GM10266 (cell line): Measurements from ENCODE around the gene ARHGAP6.

Source experiments
- DNase-seq: peaks from one replicate; pipeline ENCODE4 v3.0.0; 2012; ENCODE audit errors: extremely low spot score
- TF ChIP-seq, protein P1 (sequence below): IDR thresholded peaks from 2 replicates; pipeline ENCODE4 v1.5.1; 2012; ENCODE audit warnings: mild to moderate bottlenecking, low read depth; ENCODE audit not compliant: control insufficient read depth, insufficient read depth; ENCODE audit errors: missing control alignments

Gene ARHGAP6

DNA sequence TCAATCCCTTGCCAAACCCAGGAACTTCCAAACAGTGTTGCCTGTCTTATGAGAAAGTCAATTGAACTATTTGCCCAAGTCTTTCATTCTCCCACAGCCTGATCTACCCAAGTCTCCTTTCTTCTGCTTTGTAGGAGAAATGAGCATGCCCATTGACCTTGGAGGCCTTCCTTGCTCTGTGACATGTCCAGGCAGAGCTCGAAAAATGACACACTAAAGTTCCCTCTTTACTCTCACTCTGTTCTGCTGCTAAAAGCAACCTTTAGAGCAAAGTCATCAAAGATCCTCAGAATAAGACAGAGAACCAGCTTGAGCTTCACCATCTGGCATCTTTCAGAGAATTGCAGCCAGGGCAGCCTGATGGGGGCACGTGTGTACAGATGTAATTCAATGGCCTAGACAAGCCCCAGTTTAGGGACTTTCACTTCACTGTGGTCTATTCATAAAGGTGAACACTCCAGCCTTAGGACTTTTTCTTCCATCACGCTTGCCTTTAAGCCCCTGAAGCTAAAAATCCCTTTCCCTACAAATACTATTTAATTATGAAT is 236.1 kb downstream of the ARHGAP6 start:
- no peak for DNase-seq
- TF ChIP-seq, protein P1, sequence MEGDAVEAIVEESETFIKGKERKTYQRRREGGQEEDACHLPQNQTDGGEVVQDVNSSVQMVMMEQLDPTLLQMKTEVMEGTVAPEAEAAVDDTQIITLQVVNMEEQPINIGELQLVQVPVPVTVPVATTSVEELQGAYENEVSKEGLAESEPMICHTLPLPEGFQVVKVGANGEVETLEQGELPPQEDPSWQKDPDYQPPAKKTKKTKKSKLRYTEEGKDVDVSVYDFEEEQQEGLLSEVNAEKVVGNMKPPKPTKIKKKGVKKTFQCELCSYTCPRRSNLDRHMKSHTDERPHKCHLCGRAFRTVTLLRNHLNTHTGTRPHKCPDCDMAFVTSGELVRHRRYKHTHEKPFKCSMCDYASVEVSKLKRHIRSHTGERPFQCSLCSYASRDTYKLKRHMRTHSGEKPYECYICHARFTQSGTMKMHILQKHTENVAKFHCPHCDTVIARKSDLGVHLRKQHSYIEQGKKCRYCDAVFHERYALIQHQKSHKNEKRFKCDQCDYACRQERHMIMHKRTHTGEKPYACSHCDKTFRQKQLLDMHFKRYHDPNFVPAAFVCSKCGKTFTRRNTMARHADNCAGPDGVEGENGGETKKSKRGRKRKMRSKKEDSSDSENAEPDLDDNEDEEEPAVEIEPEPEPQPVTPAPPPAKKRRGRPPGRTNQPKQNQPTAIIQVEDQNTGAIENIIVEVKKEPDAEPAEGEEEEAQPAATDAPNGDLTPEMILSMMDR: no peak

DNA sequence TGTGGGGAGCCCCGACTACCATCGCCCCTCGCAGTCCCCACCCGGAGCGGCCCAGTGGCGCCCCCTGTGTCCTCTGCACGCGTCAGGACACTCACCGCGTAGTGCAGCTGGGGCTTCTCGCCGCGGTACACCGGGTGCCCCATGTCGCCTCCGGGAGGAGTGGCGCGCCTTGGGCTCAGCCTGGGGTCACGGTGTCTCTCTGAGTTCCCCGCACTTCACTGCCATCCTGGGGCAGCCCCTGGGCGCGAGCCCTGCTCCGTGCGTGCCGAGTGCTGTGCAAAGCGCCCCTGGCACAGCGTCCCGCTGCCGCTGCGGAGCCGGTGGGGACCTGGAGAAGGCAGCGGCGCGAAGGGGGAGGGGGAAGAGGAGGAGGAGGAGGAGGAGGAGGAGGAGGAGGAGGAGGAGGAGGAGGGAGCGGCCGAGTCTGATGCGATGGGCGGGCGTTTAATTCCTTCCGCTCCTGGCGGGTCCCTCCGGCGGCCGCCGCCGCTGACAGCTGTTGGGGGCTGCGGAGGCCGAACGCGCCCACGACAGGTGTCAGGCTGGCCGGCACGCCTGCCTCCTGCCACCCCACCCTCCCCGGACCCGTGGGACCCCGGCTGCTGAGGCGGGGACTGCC is 238.2 kb downstream of the ARHGAP6 start:
- TF ChIP-seq, protein P1: peak; percentile 50
- DNase-seq: peak; percentile 15

DNA sequence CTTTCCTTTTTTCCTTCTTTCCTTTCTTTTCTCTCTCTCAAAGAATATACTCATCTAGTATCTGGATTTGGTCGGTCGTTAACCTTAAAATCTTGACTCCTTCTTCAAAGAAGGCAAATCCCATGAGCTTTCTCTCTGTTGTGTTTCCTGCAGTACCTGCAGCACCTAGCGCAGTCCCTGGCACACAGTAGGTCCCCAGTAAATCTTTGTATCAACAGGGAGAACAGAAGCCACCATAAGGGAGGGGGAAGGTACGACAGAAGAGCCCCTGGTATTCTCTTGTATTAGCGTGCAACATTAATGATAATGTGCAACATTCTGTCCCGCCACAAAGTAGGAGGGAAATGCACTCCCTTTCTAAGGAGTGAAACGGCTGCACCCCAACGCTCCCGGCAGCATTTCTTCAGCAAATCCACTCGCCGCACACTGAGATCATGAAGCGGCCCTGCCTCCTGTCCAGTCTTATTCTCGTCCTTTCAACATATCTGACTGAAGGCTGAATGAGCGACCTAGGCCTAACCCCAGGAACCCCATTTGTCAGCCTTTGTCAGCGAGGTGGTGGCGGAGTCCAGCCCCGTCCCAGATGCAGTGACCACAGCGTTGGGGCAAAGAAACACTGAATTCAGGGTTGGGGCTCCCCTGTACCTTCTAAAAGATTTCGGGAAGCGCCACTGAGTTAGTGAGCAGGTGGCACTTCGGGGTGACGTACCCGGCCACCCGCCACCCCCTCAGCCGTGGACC is 238.8 kb downstream of the ARHGAP6 start:
- TF ChIP-seq, protein P1: no peak
- DNase-seq: no peak

DNA sequence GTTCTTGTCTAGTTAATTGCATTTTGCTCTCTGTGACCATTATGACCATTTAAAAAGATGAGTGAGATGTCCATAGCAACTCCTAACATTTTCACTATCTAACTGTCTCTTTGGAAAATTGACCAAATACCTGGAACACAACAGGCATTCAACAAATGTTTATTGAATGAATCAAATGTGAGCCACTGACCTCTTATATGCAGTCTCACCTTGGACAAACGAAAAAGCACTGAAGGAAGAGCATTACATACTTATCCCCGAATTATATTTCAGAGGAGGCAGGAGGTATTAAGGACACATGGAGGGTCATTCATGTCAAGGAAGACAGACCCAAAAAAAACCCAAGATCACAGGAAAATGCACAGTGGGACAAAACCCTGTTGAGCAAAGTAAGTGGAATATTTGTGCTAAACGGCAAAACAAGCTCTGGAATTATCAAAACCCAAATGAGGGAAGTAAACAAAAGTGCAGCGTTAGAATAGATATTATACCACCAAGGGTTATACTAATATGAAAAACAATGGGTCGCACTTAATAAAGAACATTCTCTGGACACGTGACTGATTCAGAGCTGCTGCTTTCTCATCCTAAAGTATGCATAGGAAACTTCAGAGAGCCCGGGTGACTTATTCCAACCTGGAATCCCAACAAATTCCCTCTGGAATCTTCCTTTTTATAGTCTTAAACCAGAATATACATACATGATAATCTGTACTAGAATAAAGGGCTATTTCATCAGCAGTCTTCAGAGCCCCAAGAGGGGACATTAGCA is 240.6 kb downstream of the ARHGAP6 start:
- TF ChIP-seq, protein P1: no peak
- no peak for DNase-seq

DNA sequence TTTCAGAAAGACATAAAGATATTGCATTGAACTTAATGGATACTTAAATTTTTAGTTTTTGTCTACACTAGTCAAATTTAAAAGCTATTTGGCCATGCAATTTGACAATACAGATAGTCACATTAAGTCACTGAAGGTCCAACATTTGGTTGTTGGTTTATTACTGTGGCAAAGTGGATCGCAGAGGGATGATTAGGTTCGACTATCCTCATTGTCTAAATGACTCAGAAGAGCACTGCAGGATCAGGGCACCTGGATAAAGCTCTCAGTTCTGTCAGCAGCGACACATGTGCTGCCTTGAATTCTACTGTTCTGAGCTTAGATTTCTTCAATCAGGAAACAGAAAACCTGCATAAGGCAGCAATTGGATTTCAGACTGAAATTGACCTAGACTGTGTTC is 241.8 kb downstream of the ARHGAP6 start:
- no peak for DNase-seq
- TF ChIP-seq, protein P1: no peak

DNA sequence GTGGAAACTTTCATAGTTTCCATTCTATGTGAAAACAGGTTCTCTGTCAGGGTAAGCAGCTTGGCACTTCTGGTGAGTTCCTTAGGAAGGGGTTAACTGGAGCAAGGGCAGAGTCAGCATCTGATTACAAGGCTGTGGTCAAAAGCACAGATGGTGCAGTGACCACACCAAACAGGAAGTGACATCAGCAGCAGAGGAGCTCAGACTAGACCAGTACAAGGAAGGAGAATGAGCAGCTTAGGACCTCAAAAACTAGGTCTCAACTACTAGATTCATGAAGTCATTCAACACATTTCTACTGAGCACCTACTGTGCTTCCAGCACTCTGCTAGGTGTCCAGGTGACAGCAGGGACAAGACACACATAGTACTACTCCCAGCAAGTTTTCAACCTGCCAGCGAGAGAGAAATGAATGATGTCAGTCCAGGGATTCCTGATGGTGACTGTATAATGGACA is 242.3 kb downstream of the ARHGAP6 start:
- DNase-seq: peak; percentile 36

More for the DNA sequence above, 242.3 kb downstream of the ARHGAP6 start:
- TF ChIP-seq, protein P1: no peak
